ENCODE results near the gene UBXN10.

The UBXN10 gene

GRCh38 chr1:20185834-20186782 is at the start of gene UBXN10, which contains the start of gene PLA2G2C:
Gene UBXN10, plus strand, starts transcription at chr1:20186096. Its CDS starts 4,466 bp downstream, at chr1:20190562.
Gene PLA2G2C, minus strand, starts transcription at chr1:20186518. Its CDS starts 9,155 bp downstream, at chr1:20177363.
- peak; percentile 69 to 74 for DNase-seq (ENCODE audit: low read depth in 2 of 2)

GRCh38 chr1:20136249-20136648 is 49.6 kb upstream of the UBXN10 start:
- no peak for DNase-seq (ENCODE audit: low read depth in 2 of 2)

- no peak for DNase-seq (ENCODE audit: low read depth in 2 of 2)
These were observed 48.8 kb upstream of the UBXN10 start for GRCh38 chr1:20137055-20137454.

GRCh38 chr1:20137604-20138003 is 48.3 kb upstream of the UBXN10 start:
- no peak for DNase-seq (ENCODE audit: low read depth in 2 of 2)

- no peak for DNase-seq (ENCODE audit: low read depth in 2 of 2)
These were observed 47.5 kb upstream of the UBXN10 start for GRCh38 chr1:20138346-20138745.

GRCh38 chr1:20138961-20139550 is 46.8 kb upstream of the UBXN10 start, which contains the start of gene PLA2G2F:
Gene PLA2G2F, plus strand, starts transcription at chr1:20139323. Its CDS starts 105 bp downstream, at chr1:20139428.
- DNase-seq (ENCODE audit: low read depth in 2 of 2): no peak

GRCh38 chr1:20139776-20140612 is 45.9 kb upstream of the UBXN10 start:
- DNase-seq (ENCODE audit: low read depth in 2 of 2): no peak

- DNase-seq (ENCODE audit: low read depth in 2 of 2): no peak
These were observed 44.9 kb upstream of the UBXN10 start for GRCh38 chr1:20141001-20141400.

GRCh38 chr1:20141466-20141865 is 44.4 kb upstream of the UBXN10 start:
- DNase-seq (ENCODE audit: low read depth in 2 of 2): no peak

- DNase-seq (ENCODE audit: low read depth in 2 of 2): no peak
These were observed 43.7 kb upstream of the UBXN10 start for GRCh38 chr1:20142001-20142710.

- DNase-seq (ENCODE audit: low read depth in 2 of 2): no peak
These were observed 42.6 kb upstream of the UBXN10 start for GRCh38 chr1:20143318-20143717.

GRCh38 chr1:20143734-20144565 is 41.9 kb upstream of the UBXN10 start:
- DNase-seq (ENCODE audit: low read depth in 2 of 2): no peak

GRCh38 chr1:20147846-20148570 is 37.9 kb upstream of the UBXN10 start:
- DNase-seq (ENCODE audit: low read depth in 2 of 2): no peak

- DNase-seq (ENCODE audit: low read depth in 2 of 2): no peak
These were observed 37.1 kb upstream of the UBXN10 start for GRCh38 chr1:20148571-20149500.

- no peak for DNase-seq (ENCODE audit: low read depth in 2 of 2)
These were observed 36.1 kb upstream of the UBXN10 start for GRCh38 chr1:20149601-20150325.

GRCh38 chr1:20150326-20150705 is 35.6 kb upstream of the UBXN10 start:
- DNase-seq (ENCODE audit: low read depth in 2 of 2): no peak

- DNase-seq (ENCODE audit: low read depth in 2 of 2): no peak
These were observed 34.9 kb upstream of the UBXN10 start for GRCh38 chr1:20150969-20151368.
